GM18517 (cell line): ENCODE measurements around the gene C12orf57.

Source experiments
- ATAC-seq: cut with Tn5 transposase; IDR thresholded peaks from one replicate; pipeline ENCODE4 v1.9.1; 2021; ENCODE audit warnings: mild to moderate bottlenecking, moderate library complexity; ENCODE audit not compliant: unreplicated experiment

C12orf57 gene

GRCh38 chr12:6917491-6918231 lies 26.2 kb upstream of the C12orf57 start:
- no peak for ATAC-seq

- no peak for ATAC-seq
Observed at GRCh38 chr12:6919588-6919987, 24.2 kb upstream of the C12orf57 start.

DNA sequence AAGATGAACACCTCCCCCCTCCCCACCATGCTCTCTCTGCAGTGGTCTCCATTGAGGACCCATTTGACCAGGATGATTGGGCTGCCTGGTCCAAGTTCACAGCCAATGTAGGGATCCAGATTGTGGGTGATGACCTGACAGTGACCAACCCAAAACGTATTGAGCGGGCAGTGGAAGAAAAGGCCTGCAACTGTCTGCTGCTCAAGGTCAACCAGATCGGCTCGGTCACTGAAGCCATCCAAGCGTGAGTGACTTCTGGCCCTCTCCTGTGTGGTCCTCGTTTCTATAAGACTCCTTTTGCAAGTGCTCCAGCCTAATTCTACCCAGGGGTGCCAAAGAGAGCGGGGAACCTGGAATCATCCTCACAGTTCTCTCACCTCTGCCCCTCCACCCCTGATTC lies 22.3 kb upstream of the C12orf57 start:
- no peak for ATAC-seq

- ATAC-seq: no peak
Observed at GRCh38 chr12:6921996-6922946, 21.6 kb upstream of the C12orf57 start.

GRCh38 chr12:6923003-6923732 lies 20.7 kb upstream of the C12orf57 start:
- no peak for ATAC-seq

- ATAC-seq: no peak
Observed at GRCh38 chr12:6923851-6924250, 20.0 kb upstream of the C12orf57 start.

- no peak for ATAC-seq
Observed at GRCh38 chr12:6925239-6925539, 18.6 kb upstream of the C12orf57 start.

GRCh38 chr12:6925540-6926279 lies 18.1 kb upstream of the C12orf57 start:
- ATAC-seq: no peak

- no peak for ATAC-seq
Observed at GRCh38 chr12:6927379-6928021, 16.3 kb upstream of the C12orf57 start, which contains the start of gene ATN1. Gene ATN1, plus strand, starts transcription at chr12:6927959. Its CDS starts 6,043 bp downstream, at chr12:6934002.

- ATAC-seq: no peak
Observed at GRCh38 chr12:6928022-6928702, 15.7 kb upstream of the C12orf57 start.

DNA sequence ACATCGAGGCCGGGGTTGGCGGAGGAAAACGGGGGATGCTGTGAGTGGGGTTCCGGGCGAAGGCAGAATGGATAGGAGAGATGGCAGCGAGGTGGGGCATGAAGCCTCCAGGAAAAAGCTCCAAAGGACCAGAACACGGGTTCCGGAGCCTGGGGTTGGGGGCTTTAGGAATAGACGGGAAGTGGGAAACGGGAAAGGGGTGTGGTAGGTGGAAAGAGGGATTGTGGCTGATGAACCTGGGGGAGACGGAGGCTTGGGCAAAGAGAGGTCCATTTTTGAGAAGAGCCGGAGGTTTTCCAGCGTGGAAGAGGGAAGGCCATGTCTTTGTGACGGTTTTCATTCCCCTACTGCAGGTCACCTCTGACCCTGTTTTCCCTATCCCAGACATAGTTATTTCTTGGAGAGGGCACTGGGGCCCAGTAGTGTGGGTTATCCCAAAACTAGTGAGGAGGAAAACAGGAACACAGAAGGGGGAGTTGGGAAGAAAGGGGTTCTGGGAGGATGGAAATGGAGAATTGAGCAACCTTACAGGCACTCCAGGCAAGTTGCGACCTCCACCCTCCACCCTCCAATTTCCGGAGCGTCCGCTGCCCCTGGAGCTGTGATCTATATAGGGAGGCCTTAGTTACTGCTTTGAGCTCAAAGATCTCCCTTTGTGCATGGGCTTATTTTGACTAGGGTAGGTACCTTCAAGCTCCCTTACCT lies 15.0 kb upstream of the C12orf57 start:
- no peak for ATAC-seq

- no peak for ATAC-seq
Observed at GRCh38 chr12:6929466-6930452, 14.1 kb upstream of the C12orf57 start.

GRCh38 chr12:6932766-6933165 lies 11.1 kb upstream of the C12orf57 start:
- no peak for ATAC-seq

DNA sequence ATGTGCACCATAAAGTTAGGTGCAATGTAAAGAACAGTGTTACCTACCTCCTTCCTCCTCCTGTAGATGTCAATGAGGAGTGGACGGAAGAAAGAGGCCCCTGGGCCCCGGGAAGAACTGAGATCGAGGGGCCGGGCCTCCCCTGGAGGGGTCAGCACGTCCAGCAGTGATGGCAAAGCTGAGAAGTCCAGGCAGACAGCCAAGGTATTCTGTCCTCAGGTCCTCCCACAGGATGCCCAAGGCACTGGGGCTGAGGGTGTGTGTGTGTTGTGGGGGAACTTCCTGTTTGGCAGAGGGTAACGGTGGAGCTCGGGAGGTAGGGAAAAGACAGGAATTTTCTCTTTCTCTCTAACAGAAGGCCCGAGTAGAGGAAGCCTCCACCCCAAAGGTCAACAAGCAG lies 9.7 kb upstream of the C12orf57 start:
- no peak for ATAC-seq

GRCh38 chr12:6935371-6936193 lies 8.2 kb upstream of the C12orf57 start:
- ATAC-seq: no peak

DNA sequence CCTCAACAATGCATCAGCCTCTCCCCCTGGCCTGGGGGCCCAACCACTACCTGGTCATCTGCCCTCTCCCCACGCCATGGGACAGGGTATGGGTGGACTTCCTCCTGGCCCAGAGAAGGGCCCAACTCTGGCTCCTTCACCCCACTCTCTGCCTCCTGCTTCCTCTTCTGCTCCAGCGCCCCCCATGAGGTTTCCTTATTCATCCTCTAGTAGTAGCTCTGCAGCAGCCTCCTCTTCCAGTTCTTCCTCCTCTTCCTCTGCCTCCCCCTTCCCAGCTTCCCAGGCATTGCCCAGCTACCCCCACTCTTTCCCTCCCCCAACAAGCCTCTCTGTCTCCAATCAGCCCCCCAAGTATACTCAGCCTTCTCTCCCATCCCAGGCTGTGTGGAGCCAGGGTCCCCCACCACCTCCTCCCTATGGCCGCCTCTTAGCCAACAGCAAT lies 7.6 kb upstream of the C12orf57 start:
- ATAC-seq: no peak
